NT2/D1 (cell line): Measurements from ENCODE around the gene MAP3K2.

Source experiments
- DNase-seq: peaks from one replicate; pipeline ENCODE4 v3.0.0-alpha.2; 2011; ENCODE audit warnings: low read depth, low spot score
- H3K27me3 ChIP-seq: 2 replicates; pipeline ENCODE4 v1.6.0; 2011; ENCODE audit warnings: mild to moderate bottlenecking; ENCODE audit not compliant: insufficient read length, insufficient read depth
- H3K36me3 ChIP-seq: 2 replicates; pipeline ENCODE4 v1.6.1; 2011; ENCODE audit warnings: mild to moderate bottlenecking, low read length, mixed read lengths; ENCODE audit not compliant: insufficient read depth, insufficient read length
- H3K4me1 ChIP-seq: 2 replicates; pipeline ENCODE4 v1.5.1; 2011; ENCODE audit not compliant: insufficient read depth, insufficient read length
- H3K4me3 ChIP-seq: 2 replicates; pipeline ENCODE4 v1.5.1; 2011; ENCODE audit warnings: low read depth; ENCODE audit not compliant: insufficient read length
- H3K9ac ChIP-seq: 2 replicates; pipeline ENCODE4 v1.6.0; 2011; ENCODE audit warnings: low read depth; ENCODE audit not compliant: insufficient read length
- H3K9me3 ChIP-seq: 2 replicates; pipeline ENCODE4 v1.5.1; 2011; ENCODE audit warnings: mild to moderate bottlenecking, low read length; ENCODE audit not compliant: insufficient read depth
- SUZ12 ChIP-seq: IDR thresholded peaks from 2 replicates; pipeline ENCODE4 v1.6.1; 2011; ENCODE audit not compliant: insufficient read length, insufficient read depth; ENCODE audit errors: extremely low read depth
- YY1 ChIP-seq: IDR thresholded peaks from 2 replicates; pipeline ENCODE4 v1.6.1; 2011; ENCODE audit not compliant: insufficient read length, insufficient read depth
- ZNF274 ChIP-seq: IDR thresholded peaks from 2 replicates; pipeline ENCODE4 v1.6.1; 2011; ENCODE audit warnings: mild to moderate bottlenecking, low read depth, low read length

The MAP3K2 gene

DNA sequence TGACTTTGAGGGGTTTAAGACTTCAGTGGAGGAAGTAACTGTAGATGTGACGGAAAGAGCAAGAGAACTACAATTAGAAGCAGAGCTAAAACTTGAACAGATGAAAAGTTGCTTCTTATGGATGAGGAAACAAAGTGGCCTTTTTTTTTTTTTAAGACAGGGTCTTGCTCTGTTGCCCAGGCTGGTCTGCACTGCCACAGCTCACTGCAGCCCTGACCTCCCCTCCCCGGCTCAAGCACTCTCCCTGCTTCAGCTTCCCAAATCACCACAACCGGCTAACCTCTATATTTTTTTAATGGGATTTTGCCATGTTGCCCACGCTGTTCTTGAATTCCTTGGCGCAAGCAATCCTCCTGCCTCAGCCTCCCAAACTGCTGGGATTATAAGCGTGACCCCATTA is 3.2 kb downstream of the MAP3K2 start:
- no peaks in the 10 kb centered on the region for H3K4me1 ChIP-seq
- TF ChIP-seq SUZ12 (no peak), YY1 (no peak)

DNA sequence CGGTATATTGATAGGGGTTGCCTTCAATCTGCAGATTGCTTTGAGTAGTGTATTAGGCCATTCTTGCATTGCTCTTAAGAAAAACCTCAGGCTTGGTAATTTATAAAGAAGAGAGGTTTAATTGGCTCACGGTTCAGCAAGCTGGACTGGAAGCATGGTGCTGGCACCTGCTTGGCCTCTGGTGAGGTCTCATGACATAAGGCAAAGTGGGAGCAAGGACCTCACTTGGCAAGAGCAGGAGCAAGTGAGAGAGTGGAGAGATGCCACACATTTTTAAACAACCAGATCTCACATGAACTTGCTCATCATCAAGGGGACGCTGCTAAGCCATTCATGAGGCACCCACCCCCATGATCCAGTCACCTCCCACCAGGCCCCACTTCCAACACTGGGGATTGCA is 4.9 kb downstream of the MAP3K2 start:
- peaks cover 5% of the 10 kb centered on the region for H3K9me3 ChIP-seq
- DNase-seq: no peak

More for the DNA sequence above, 3.2 kb downstream of the MAP3K2 start:
- Histone ChIP-seq H3K36me3 (peaks cover 3% of the 10 kb centered on the region), H3K4me3 (no peak overlapping the region), H3K9me3 (no peaks in the 10 kb centered on the region), H3K9ac (no peak overlapping the region), H3K27me3 (no peaks in the 10 kb centered on the region)
- no peak for DNase-seq

DNA sequence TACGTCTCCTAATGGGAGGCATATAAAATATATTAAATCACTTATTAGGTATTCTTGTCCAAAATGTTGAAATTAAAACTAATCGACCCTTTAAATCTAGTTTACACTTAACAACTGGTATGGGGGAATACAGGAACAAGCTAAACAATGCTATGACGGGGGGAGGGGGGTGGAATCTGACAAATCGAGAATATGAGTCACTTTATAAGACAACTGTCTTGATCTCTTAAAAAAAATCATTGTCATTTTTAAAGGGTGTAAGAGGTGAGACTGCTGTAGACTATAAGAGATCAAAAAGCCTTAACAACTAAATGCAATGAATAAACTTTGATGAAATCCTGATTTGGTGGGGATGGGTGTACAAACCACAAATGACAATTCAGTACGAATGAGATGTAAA is 6.0 kb downstream of the MAP3K2 start:
- H3K36me3 ChIP-seq: peaks cover 4% of the 10 kb centered on the region
- no peak overlapping the region for H3K4me3 ChIP-seq
- H3K9ac ChIP-seq: no peak overlapping the region
- no peaks in the 10 kb centered on the region for H3K4me1 ChIP-seq
- no peaks in the 10 kb centered on the region for H3K27me3 ChIP-seq
- TF ChIP-seq ZNF274 (no peak), SUZ12 (no peak), YY1 (no peak)
- DNase-seq: no peak
- H3K9me3 ChIP-seq: peaks cover 16% of the 10 kb centered on the region

More for the DNA sequence above, 4.9 kb downstream of the MAP3K2 start:
- H3K4me3 ChIP-seq: no peak overlapping the region
- no peaks in the 10 kb centered on the region for H3K27me3 ChIP-seq
- TF ChIP-seq SUZ12 (no peak), ZNF274 (no peak), YY1 (no peak)
- H3K4me1 ChIP-seq: no peaks in the 10 kb centered on the region
- H3K9ac ChIP-seq: no peak overlapping the region
- H3K36me3 ChIP-seq: peaks cover 3% of the 10 kb centered on the region

DNA sequence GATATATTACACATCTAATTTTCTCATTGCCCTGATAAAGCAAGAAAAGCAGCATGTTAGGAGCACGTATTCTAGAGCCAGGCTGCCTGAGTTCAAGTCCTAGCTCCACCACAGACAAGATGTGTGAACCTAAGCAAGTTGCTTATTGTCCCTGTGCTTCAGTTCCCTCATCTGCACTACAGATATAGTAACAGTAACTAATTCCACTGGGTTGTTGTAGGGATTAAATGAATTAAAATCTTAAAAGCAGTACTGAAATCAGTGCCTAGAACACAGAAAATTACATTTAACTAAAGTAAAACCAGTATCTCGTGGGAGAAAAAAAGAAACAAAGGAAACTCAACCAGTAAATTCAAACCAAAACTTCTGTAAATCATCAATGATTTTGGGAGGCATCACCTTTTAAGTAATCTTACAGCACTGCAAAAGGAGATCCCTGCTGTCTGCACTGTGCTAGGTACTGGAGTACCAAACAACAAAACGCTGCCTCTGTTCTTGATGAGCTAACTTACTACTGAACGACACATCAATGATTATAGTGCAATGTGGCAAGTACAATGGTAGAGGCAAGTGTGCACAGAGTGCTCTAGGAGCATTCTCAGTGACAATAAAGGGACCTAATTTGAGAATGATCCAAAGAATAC is 7.9 kb downstream of the MAP3K2 start:
- Histone ChIP-seq H3K27me3 (no peaks in the 10 kb centered on the region), H3K9me3 (peaks cover 33% of the 10 kb centered on the region), H3K4me3 (no peak overlapping the region), H3K4me1 (no peaks in the 10 kb centered on the region), H3K36me3 (peaks cover 10% of the 10 kb centered on the region), H3K9ac (no peak overlapping the region)
- DNase-seq: no peak
- TF ChIP-seq ZNF274 (no peak), SUZ12 (no peak), YY1 (no peak)

DNA sequence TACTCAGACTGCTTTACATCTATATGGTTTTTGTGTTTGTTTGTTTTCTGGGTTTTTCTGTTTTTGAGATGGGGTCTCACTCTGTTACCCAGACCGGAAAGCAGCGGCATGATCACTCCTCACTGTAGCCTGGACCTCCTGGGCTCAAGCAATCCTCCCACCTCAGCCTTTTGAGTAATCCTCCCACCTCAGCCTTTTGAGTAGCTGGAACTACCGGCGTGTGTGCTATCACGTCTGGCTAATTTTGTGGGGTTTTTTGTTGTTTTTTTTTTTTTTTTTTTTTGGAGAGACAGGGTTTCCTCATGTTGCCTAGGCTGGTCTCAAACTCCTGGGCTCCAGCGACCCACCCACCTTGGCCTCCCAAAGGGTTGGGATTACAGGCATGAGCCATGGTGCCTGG is 9.1 kb downstream of the MAP3K2 start:
- H3K9me3 ChIP-seq: peaks cover 45% of the 10 kb centered on the region

DNA sequence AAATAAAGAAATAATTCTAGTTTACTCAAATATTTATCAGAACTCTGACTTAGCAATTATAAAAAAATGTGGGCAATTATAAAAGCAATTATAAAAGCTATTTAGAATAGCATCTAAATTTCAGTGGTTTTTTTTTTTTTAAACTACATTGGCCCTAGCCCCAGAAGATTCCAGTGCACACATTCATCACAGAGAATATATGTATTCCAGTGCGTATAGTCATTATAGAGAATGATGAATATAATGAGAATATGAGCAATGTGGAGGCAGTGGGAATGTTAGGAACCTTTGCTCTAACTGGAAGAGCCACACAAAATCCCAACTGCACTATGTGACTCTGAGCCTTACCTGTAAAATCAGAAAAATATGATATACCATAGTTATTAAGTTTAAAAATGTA is 10.5 kb downstream of the MAP3K2 start:
- DNase-seq: no peak
- Histone ChIP-seq H3K9ac (no peak overlapping the region), H3K4me3 (no peak overlapping the region), H3K9me3 (peaks cover 58% of the 10 kb centered on the region), H3K4me1 (no peaks in the 10 kb centered on the region), H3K36me3 (peaks cover 7% of the 10 kb centered on the region), H3K27me3 (no peaks in the 10 kb centered on the region)
- TF ChIP-seq ZNF274: no peak
- TF ChIP-seq YY1: no peak
- TF ChIP-seq SUZ12: no peak

More for the DNA sequence above, 9.1 kb downstream of the MAP3K2 start:
- no peak for TF ChIP-seq SUZ12
- no peak for TF ChIP-seq ZNF274
- TF ChIP-seq YY1: no peak
- Histone ChIP-seq H3K4me3 (no peak overlapping the region), H3K27me3 (no peaks in the 10 kb centered on the region), H3K4me1 (no peaks in the 10 kb centered on the region), H3K9ac (no peak overlapping the region), H3K36me3 (peaks cover 10% of the 10 kb centered on the region)
- DNase-seq: no peak

DNA sequence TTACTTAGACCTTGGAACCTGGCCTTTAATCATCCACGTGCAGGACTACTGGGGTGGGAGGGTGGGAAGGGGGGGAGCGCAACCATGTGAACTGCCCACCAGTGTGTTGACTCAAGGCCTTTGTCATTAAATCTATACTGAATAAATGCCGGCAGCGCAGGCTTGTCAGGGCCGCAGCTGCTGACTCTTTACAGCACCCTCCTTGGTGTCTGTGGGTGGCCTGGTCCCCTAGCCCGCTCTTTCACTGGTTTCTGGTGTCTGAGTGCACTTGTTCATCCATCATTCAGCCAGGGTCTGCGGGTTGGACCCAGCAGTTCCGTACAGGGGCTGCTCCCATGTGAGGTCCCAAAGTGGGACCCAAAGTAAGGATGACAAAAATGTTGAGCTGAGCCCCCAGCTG is 11.5 kb downstream of the MAP3K2 start:
- peaks cover 7% of the 10 kb centered on the region for H3K36me3 ChIP-seq
- H3K4me1 ChIP-seq: no peaks in the 10 kb centered on the region
- no peak for DNase-seq
- no peak overlapping the region for H3K9ac ChIP-seq
- peaks cover 69% of the 10 kb centered on the region for H3K9me3 ChIP-seq
- no peak for TF ChIP-seq SUZ12
- TF ChIP-seq YY1: no peak
- no peak for TF ChIP-seq ZNF274
- no peaks in the 10 kb centered on the region for H3K27me3 ChIP-seq
- H3K4me3 ChIP-seq: no peak overlapping the region
